Raji (cell line): ENCODE measurements around the gene UGT1A5.

ENCODE experiments used
- POLR2A ChIP-seq: IDR thresholded peaks from 2 replicates; pipeline ENCODE4 v1.6.1; 2011; ENCODE audit warnings: low read depth, low read length, control low read depth; ENCODE audit not compliant: insufficient read depth

Gene UGT1A5

DNA sequence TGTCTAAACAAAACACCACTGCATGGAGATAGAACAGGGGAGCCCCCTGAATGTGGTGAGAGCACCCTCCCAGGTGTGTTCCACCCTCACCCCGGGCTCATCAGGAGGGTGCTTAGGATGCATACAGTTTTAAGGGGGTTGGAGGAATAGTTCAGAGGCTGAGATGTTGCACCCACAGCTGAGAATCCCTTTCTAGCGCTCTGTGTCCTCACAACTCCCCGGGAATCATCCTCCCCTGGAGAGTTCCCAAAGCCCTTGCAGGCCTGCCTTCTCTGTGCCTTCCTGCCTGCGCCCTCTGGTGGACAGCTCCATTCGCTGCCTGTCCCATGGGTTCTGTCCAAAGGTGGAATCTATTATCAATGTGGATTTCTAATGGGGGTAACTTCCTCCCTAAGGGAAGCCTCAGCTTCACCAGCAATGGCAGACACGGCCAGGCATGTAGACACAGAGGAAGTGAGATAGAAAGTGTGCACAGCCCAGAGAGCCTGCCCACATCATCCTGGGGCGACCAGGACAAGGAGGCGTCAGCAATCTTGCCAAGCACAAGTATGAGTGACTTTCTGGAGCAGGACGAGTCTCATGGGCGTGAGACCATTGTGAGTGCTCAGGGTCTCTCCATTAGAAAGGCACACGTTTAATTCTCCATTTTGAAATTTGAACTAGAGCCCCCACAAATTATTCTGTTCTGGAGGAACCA lies 1.2 kb upstream of the UGT1A5 start:
- TF ChIP-seq POLR2A, result no peak

- no peak for TF ChIP-seq POLR2A
Observed at GRCh38 chr2:233713262-233713615, 532 bp downstream of the UGT1A5 start.

GRCh38 chr2:233714121-233714520 lies 1.4 kb downstream of the UGT1A5 start:
- TF ChIP-seq POLR2A, result no peak

DNA sequence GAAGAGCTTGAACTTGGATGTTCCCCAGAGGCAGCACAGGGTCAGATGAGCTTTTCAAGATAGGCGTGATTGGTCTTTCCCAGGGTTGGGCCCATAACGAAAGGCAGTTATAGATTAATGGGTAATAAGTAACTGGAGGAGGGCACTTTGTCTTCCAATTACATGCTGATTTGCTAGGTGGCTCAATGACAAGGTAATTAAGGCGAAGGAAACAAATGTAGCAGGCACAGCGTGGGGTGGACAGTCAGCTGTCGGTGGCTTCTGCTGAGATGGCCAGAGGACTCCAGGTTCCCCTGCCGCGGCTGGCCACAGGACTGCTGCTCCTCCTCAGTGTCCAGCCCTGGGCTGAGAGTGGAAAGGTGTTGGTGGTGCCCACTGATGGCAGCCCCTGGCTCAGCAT lies 5.8 kb downstream of the UGT1A5 start, which contains the start of gene UGT1A4:
UGT1A4 (plus strand) TSS at position 185 of the 400 bp plus-strand sequence; CDS start at position 270, 85 bp downstream.
- TF ChIP-seq POLR2A, result no peak

DNA sequence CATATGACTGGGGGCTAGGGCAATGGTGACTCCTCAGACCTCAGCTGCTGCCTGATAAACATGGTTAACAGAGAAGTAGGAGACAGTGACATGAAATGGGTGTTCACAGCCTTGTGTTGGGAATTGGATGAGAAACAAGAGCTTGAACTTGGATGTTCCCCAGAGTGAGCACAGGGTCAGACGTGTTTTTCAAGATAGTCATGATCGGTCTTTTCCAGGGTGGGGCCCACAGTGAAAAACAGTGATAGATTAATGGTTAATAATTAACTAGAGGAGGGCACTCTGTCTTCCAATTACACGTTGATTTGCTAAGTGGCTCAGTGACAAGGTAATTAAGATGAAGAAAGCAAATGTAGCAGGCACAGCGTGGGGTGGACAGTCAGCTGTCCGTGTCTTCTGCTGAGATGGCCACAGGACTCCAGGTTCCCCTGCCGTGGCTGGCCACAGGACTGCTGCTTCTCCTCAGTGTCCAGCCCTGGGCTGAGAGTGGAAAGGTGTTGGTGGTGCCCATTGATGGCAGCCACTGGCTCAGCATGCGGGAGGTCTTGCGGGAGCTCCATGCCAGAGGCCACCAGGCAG lies 16.1 kb downstream of the UGT1A5 start, which contains the start of gene UGT1A3:
UGT1A3 (plus strand) TSS at position 320 of the 579 bp plus-strand sequence; CDS start at position 405, 85 bp downstream.
- TF ChIP-seq POLR2A, result no peak

GRCh38 chr2:233740870-233741269 lies 28.2 kb downstream of the UGT1A5 start:
- TF ChIP-seq POLR2A, result no peak

DNA sequence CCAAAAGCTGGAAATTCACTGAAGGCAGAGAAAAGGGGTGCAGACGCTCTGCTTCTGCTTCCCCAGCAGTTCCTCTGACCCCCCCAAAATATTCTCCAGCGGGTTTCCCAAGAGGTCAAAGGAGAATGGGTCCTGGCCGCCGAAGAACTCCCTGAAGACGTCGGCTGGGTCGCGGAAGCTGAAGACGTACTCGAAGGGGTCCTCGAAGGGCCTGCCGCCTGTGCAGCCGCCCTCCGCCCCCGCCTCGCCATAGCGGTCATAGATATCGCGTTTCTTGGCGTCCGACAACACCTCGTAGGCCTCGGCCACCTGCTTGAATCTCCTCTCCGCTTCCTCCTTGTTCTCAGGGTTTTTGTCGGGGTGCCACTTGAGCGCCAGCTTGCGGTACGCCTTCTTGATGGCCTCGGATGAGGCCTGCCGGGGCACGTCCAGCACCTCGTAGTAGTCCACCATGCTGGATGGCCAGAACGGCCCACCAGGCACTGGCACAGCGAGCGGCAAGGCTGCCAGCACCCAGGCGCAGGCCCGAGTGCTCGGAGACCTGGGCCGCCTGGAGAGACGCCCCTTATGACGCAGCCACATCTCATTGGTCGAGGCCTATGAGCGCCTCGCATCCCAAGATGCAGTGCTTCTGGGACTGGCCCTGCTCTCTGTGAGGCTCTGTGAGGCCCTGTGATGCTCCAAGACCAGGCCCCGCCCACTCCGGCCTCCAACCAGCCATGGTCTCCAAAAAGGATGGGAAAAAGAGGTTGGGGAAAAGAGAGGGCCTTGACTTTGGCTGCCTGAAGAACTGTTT lies 31.0 kb downstream of the UGT1A5 start:
- no peak for TF ChIP-seq POLR2A

DNA sequence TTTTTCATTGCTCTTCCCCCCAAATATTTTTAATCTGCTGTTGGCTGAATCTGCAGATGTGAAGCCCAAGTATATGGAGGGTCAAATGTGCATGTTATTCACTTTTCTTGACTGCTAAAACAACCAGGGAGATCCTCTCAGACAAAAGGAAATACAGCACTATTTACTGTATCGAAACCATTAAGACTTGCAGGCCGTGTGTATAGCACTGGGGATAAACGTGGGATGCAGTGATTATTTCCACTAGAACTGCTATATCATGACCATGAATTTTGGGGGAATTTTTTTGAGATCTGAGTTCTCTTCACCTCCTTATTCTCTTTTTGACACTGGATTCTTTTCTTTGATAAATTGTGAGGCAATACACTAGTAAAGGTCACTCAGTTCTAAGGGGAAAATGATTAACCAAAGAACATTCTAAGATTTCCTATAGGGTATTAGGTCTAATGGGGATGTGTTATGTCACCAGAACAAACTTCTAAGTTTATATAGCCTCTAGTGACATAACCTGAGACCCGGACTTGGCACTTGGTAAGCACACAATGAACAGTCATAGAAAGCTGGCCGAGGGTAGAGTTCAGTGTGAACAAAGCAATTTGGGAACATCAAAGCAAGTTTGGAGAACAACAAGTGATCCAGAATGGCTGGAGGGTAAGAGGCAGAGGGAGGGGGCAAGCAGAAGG lies 32.5 kb downstream of the UGT1A5 start:
- TF ChIP-seq POLR2A, result no peak

GRCh38 chr2:233746475-233747282 lies 34.0 kb downstream of the UGT1A5 start:
- no peak for TF ChIP-seq POLR2A

- TF ChIP-seq POLR2A, result no peak
Observed at GRCh38 chr2:233747283-233747544, 34.5 kb downstream of the UGT1A5 start.

GRCh38 chr2:233754872-233755611 lies 42.3 kb downstream of the UGT1A5 start:
- no peak for TF ChIP-seq POLR2A

- TF ChIP-seq POLR2A, result no peak
Observed at GRCh38 chr2:233756429-233757081, 43.8 kb downstream of the UGT1A5 start.

- TF ChIP-seq POLR2A, result no peak
Observed at GRCh38 chr2:233758141-233758540, 45.4 kb downstream of the UGT1A5 start.

GRCh38 chr2:233758849-233759248 lies 46.1 kb downstream of the UGT1A5 start:
- no peak for TF ChIP-seq POLR2A
